HT-29 (cell line): ENCODE results near the gene AGBL4. TPM values are rescaled to one million over a fixed set of nuclear protein-coding genes. Genes with fewer than 3 reads are reported as not detected.
A peak's percentile ranks its signal among the peaks of the same experiment; 100 is the strongest.

Source experiments
- DNase-seq: peaks from one replicate; pipeline ENCODE4 v3.0.0-alpha.2; 2015; ENCODE audit warnings: low spot score
- total RNA-seq: library from RNA; depleted of rRNA; stranded (reverse); fragments of >200 nt; shearing (Covaris generic); gene quantifications from 2 replicates; pipeline ENCODE4 v1.2.3, GENCODE V29; 2014

Gene AGBL4
- total RNA-seq, 1 experiment from 2014 or later = not detected

DNA sequence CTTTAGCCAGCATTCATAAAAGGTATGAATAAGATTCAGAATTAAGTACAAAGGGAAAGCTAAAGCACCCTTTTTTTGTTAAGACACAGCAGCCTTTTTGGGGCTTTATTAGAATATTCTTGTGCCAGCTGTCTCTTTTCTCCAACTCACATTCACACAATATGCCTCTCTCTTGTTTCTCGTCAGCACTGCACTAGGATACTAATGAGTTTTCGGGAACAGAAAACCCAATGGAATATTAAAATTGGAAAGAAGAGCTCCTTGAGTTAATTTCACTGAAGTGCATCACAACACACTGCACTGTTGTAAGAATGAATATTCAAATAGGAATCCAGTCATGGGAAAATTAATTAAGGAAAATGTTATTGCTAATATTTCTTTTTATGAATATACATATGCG, 836.7 kb downstream of the AGBL4 start:
- DNase-seq = no peak

DNA sequence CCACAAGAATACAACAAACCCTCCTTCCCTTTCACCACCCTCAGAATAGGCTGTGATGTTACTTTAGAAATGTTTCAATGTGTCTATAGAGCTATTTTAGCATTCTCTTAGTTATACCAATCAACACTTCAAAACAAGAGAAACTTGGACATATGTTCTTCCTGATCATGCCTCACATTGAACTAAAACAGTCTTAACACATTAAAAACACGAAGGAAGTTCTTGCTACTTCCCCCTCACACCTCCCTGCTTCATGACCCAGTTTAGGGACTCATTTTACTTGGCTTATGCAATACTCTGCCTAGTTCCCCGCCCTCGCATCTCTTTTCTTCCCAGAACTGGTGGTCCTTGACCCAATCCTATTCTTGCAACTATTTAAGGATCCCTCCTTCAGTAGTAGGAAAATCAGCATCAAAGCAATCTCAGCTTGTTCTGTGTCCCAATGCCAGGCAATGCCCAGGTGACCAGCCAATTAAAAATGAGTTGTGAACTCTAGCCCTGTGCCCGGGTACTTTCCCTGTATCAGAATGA, 838.2 kb downstream of the AGBL4 start:
- DNase-seq = no peak

DNA sequence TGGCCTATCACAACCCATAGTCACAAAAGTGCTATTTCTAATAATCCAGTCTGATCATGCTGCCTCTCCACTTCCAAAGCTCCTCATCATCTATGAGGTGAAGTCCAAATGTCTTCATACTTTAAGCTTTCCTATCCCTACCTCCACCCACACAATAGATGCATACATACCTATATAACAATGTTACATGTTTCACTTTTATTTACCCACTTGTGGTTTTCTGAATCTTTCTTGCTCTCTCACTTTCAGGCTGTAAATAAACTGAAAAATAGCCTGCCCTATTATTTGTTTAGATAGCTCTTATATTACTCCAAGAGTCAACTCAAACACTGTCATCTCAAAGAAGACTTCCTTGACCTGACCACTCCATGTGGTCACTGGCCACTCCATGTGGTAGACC, 840.3 kb downstream of the AGBL4 start:
- DNase-seq = no peak

DNA sequence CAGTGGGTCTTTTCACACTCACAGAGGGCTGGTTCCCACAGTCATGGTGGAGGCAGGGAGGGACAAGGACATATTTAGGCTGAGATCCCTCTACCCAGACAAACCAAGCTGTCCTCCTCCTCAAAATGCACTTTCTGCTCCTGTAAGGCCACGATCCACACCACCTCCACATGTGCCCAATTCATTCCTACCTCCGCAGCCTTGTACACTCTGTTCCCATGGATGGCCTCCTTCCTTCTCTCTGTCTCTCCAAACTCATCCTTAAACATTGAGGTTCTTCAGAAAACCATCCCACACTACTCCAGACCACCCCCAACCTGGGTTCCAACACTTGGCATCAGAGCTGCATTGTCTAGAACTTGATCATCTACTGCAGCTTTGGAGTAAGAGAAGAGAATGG, 842.7 kb downstream of the AGBL4 start:
- DNase-seq = no peak

DNA sequence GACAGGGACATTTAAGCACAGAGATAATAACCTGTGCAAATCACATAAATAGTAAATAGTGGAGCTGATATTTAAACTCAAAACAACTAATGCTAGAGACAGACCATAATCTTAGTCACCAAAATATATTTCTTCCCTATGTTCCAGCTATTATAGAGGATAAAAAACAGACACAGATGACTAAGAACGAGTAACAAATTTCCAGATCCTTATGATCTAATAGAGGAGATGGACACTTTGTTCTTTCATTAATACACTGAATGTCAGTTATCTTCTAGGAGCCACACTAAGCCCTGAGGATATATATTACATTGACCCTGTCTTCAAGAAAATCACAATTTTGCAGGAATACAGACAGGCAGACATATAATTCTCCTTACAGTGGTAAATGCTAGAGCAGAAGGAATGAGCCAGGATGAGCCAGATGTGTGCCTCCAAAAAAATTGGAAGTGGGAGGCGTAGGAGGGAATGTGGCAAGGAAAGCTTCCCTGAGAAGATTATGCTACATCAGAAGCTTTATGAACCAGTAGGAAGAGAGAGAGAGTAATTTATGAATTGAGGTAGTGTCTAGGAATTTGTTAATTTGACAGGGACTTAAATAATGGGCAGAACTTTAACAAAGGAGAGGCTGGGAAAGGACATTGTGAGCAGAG, 851.7 kb downstream of the AGBL4 start:
- no peak for DNase-seq

DNA sequence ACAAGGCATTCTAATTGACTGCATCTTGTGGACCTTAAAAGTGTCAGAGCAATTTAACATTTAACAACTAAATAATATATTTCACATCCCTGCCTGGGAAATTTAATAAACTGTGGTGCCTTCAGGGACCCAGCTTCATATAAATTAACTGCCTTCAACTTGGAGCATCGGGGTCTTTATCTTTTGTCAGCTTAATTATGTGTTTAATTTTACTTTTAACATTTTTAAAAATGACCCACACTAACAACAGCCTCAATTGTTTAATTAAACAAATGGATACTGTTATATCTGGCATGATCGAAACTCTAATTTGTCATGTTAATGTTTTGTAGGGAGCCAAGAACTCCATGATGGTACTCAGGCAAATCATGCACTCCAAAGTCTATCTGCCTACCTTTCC, 857.7 kb downstream of the AGBL4 start:
- no peak for DNase-seq

DNA sequence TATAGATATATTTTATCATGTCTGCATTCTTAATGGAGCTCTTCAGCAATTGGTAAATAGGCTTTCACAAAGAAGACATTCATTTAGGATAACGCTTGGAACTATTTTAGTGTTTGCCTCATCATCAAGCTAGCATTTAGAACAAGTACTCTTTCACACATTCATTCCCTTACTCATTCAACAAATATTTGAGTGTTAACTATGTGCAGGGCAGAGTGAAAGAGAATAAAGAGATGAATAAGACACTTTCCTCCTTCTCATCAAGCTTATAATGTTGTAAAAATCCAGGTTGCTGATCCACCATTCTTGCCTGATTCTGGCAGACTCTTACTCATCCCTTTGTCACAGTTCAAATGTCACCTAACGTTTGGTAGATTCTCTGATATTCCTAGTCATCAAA, 860.7 kb downstream of the AGBL4 start:
- DNase-seq = no peak

DNA sequence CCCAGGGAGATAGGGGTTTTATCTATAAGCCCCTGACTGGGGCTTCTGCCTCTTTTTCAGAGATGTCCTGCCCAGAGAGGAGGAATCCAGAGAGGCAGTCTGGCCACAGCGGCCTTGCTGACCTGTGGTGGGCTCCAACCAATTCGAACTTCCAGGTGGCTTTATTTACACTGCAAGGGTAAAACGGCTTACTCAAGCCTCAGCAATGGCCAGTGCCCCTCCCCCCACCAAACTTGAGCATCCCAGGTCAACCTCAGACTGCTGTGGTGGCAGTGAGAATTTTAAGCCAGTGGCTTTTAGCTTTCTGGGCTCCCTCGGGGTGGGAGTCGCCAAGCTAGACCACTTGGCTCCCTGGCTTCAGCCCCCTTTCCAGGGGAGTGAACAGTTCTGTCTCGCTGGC, 863.1 kb downstream of the AGBL4 start:
- DNase-seq = no peak

DNA sequence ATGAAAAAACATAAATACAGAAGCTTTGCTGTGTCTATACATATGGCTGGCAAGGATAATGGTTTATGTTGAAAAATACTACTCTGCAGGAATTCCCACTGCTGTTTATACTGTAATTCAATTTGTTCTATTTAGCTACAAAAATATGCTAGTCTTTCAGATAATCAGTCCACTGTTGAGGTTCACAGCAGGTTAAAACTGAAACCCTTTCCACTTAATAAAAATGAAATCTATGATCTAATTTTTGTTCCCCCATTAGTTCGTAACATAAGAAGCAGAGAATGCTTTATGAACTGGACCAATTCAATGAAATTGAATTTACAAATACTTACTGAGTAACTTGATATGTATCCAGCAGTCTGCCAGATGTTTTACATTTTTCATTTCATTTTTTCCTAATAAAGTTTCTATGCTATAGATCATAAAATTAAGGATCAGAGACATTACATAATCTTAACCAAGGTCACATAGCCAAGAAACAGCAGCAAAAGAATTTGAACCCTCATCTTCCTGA, 887.0 kb downstream of the AGBL4 start:
- DNase-seq = no peak

DNA sequence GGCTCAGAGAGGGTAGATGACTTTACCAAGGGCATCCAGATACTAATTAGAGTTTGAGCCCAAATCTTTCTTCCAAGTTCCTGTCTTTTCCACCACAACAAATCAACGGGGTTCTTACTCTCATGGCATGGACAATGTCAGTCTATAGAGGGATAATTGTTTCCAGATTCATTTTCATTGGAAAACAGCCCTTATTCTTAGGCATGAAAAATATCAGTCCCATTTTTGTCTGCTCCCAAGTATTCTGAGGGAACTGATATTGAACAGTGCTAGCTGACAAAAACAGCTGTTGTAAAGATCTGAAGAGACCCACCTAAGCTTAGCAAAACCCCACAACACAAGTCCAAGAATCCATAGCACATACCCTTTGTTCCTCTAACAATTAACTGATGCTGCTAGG, 898.0 kb downstream of the AGBL4 start:
- DNase-seq = no peak

DNA sequence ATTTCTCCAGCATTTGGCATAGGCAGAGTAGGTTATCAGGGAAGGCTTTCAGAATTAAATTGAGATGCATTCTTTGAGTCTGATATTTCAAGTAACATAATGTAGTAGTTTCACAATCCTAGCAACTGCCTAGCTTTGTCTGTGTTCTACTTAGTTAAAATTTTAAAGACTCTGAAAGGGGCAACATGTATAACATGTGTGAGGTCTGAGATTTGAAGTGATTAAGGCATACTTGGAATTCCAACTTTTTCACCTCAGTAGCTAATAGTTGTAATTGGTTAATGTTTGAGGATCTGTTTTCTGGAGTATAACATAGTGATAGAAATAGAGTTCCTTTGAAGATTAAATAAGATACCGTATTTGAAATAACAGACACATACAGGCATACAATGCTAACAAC, 911.8 kb downstream of the AGBL4 start:
- DNase-seq = no peak

DNA sequence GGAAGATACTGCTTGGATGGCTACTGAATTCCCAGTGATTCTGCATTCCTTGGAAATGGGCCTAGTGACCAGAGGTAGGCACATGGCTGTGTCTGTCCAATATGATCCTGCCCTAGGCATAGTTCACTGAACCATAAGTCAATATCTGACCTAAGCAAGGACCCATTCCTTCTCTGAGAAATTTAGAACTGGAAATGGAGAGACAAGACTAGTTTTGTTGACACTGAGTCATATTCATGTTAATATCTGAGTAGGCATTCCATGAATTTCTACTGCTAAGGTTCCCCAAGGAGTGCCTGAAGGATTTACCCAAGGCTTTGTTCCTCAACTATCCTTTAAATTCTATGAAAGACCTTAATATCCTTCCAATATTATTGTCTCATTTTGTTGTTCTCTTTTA, 917.3 kb downstream of the AGBL4 start:
- no peak for DNase-seq

DNA sequence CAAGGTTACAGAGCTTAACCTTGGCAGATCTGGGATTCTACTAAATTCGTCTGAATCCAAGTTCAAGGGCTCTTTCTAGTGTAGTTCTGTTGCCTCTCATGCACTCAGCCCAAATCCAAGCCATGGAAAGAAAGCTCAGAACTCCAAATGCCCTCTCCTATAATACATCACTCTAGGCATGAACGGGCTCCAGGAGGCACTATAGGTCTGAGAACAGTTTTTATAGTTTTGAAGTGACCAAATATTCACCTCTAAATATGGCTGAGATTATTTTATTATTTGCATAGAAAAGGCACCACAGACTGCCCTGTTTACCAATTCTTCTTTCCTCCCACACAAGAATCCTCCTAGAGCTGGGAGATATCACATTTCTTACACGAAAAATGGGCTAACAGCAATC, 919.2 kb downstream of the AGBL4 start:
- DNase-seq = peak; percentile 31

DNA sequence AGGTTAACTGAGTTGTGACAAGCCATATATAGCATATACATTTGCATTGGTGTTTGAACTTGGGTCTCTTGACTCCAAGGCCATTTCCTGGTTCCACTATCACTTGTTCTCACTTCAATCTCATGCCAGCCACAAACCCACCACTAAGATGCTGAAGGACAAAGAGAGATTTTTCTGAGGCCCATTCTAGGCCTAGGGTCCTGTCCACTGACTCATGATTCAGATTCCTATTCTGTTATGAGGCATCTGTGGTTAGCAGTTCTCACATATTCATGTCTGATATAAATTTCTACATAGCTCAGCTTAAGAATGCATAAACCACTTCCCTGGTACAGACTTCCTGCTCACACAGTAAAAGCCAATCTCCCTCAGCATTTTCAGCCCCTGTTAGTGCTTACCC, 921.0 kb downstream of the AGBL4 start:
- no peak for DNase-seq

DNA sequence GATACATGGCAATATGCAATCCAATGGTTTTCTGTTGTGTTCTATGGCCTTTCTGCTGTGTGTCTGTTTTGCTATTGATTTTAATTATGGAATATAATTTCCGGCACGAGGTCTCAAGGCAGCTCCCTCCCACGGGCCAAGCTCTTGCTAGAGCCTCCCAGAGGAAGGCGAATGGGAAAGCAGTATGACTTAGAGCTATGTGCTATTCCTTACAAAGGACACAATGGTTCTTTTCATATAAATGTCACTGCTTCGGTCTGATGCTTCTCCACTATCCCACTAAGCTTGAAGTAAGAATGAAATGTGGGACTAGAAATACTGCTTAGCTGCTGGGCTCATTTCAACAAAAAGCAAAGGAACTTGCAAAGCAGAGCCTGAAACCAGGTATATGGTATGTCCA, 924.9 kb downstream of the AGBL4 start:
- no peak for DNase-seq

DNA sequence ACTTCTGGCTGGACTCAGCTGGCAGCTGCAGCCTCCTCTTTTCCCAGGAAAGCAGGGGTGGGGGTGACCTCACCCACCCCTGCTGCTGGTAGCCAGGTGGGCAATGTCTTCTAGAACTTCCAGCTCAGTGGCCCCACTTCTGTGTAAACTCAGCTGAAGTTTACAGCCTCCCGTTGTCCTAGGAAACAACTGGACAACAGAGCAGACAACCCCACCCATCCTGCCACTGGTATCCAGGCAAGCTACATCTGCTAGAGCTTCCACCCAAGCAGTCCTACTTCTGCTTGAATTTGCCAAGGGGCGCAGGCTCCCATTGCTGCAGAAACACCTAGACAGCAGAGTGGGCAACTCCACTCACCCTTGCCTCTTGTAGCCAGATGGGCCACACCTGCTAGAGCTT, 937.4 kb downstream of the AGBL4 start:
- DNase-seq = no peak

DNA sequence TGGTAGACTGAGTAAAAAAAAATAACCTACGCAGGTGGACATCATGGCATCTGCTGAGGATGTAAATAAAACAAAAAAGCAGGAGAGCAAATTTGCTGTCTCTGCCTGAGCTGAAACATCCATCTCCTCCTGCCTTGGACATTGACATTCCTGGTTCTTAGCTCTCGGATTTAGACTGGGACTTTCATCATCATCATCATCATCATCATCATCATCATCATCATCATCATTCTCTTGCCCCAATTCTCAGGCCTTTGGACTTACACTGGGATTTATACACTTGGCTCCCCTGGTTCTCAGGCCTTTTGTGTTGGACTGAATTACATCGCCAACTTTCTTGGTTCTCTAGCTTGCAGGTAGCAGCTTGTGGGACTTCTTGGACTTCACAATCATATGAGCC, 938.7 kb downstream of the AGBL4 start:
- DNase-seq = no peak

DNA sequence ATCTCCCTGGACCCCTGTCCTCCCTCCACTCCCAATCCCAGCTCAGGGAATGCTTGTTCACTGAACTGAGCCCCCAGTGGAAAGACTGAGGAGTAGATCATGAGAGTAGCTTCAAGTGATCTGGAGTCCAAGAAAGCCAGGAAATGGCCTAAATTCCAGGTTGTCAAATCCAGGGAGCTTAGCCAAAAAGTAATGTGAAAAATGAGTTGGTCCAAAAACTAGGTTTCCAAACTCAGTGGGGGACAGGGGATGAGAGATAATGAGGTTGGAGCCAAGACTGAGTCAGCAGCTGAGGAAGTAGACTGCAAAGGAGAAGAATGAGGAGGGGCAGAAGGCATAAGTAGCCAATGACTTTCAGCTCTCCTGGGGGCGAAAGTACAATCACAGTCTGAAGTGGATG, 963.0 kb downstream of the AGBL4 start:
- DNase-seq = no peak

DNA sequence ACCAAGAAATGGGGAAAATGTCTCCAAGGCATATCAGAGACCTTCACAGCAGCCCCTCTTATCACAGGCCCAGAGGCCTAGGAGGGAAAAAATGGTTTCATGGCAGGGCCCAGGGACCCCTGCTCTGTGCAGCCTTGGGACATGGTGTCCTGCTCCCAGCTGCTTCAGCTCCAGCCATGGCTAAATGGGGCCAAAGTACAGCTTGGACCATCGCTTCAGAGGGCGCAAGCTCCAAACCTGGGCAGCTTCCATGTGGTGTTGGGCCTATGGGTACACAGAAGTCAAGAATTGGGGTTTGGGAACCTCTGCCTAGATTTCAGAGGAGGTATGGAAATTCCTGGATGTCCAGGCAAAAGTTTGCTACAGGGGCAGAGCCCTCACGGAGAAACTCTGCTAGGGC, 964.7 kb downstream of the AGBL4 start:
- DNase-seq = no peak

DNA sequence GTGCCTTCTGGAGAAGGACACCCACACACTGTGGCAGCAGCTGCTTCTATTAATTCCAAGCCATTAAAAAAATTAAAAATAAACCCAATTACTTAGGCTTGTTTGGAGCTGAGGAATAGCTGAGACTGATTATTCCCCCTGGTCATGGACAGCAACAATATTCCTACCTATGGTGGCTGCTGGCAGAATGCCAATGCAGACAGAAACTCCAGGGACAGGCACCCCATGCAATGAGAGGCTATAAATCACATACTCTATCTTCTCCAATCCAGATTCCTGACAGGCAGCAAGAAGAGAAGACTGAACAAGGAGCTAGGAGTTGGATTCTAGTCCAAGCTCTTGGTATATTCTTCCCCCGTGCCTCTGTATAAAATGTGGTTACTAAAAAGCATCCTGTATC, 971.7 kb downstream of the AGBL4 start:
- DNase-seq = no peak

DNA sequence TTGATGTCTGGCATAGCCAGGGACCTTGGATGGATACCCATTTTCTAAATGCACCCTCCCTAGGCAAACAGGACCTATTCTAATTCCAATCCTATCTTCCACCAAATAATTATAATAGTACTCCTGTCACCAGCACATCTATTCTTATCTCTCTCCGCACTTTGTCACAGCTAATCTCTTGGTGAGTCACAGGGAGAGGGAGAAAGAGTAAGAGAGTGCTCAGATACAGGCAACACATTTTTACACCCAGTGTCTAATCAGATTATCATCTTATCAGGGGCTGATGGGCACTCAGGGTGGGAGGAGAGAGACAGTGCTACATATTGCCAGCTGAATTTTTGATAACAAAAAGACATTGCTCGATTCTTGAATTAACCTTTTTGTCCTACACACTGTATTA, 972.1 kb downstream of the AGBL4 start:
- DNase-seq = no peak

DNA sequence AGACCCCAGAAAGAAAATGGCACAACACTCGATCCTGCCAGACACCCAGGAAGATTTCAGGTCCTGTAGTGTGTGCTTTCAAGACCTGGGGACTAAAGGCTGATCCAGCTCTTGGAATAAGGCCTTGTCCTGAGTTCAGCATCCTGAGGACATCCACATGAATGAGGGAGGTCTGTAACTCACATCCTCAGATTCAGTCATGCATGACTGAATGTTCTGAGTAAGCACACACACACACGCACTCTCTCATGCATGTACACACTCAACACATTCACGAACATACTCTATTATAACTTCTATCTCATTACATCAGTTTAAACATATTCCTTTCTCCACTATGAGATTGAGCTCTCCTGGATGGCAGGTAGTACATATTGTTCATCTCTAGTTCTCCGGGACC, 973.7 kb downstream of the AGBL4 start:
- DNase-seq = no peak

DNA sequence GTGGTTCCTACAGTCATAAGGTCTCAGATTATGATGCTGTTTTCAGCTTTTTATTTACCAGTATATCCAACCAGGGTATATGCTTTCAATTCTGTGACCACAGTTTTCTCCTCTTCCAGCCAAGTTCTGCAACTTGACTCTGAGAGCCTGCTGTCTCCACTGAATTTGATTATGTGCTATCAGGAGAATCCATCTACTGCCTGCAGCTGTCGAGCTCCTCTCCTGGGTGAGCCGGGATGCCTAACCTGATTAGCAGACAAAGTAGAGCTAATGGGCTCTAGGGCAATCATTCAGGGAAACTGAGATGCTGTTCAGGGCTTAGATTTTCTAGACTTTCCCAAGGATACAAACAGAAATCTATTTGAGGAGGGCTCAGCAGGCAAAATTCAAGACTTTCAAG, 975.6 kb downstream of the AGBL4 start:
- no peak for DNase-seq

DNA sequence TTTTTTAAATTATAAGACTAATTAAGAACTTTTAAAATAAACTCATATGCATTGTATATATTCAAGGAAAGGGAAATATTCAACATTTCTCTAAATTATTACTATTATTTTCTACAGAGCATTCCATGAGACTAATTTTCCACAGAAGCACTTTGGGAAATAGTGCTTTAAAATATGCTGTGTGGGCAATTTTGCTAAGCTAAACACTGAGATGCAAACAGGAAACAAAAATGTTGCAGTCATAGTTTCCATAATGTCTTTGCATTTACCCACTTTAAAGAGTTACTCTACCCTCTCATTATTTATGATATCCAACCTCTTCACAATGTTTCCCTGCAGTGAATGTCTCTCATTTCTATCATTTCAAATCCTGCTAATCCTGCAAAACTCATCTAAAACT, 977.4 kb downstream of the AGBL4 start:
- DNase-seq = no peak
